Omental fat pad (tissue), 4 donors: ENCODE measurements around the gene JMJD1C. TPM values are rescaled to one million over a fixed set of nuclear protein-coding genes. Genes with fewer than 3 reads are reported as not detected.

Source experiments
- ATAC-seq: fragments of 150-250 bp; one replicate; pipeline ENCODE4 v1.9.1; 2016; ENCODE audit warnings: mild to moderate bottlenecking, moderate library complexity; ENCODE audit not compliant: low FRiP score
- DNase-seq: peaks from one replicate; pipeline ENCODE4 v3.0.0-alpha.2; 2019; ENCODE audit warnings: low spot score
- total RNA-seq, 4 donors: library from RNA; depleted of rRNA; stranded (reverse); fragments of >200 nt; gene quantifications; one replicate each; pipeline ENCODE4 v1.1.0, GENCODE V29; 2016
- TF ChIP-seq, protein P1 (sequence below), 3 donors: fragments of 450-650 bp; IDR thresholded peaks; one replicate each; pipeline ENCODE4 v1.5.1; 2016 to 2017; ENCODE audit warnings: antibody characterized with exemption in 3 of 3, mild to moderate bottlenecking in 3 of 3, moderate library complexity in 2 of 3

Gene JMJD1C
- total RNA-seq, 4 donors from 2014 or later = 99.8 to 179 (median 149) TPM

DNA sequence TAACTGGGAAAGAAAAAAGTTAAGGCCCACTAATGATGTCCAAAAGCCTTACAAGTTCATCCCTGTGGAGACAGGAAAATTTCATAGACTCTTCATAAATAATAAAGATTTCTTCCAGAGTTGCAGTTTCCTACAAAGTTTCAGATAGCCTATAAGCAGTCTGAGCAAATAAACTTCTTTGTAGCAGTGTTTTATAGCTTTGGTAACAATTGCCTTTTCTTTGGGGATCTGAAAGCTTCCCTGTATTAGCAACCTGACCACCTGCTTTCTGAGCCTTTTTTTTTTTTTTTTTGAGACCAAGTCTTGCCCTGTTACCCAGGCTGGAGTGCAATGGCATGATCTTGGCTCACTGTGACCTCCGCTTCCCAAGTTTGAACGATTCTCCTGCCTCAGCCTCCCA lies 182.7 kb downstream of the JMJD1C start:
- TF ChIP-seq, protein P1, sequence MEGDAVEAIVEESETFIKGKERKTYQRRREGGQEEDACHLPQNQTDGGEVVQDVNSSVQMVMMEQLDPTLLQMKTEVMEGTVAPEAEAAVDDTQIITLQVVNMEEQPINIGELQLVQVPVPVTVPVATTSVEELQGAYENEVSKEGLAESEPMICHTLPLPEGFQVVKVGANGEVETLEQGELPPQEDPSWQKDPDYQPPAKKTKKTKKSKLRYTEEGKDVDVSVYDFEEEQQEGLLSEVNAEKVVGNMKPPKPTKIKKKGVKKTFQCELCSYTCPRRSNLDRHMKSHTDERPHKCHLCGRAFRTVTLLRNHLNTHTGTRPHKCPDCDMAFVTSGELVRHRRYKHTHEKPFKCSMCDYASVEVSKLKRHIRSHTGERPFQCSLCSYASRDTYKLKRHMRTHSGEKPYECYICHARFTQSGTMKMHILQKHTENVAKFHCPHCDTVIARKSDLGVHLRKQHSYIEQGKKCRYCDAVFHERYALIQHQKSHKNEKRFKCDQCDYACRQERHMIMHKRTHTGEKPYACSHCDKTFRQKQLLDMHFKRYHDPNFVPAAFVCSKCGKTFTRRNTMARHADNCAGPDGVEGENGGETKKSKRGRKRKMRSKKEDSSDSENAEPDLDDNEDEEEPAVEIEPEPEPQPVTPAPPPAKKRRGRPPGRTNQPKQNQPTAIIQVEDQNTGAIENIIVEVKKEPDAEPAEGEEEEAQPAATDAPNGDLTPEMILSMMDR (IDR thresholded peaks at IDR 0.05) = no peak
- ATAC-seq (no peak), DNase-seq (no peak)

DNA sequence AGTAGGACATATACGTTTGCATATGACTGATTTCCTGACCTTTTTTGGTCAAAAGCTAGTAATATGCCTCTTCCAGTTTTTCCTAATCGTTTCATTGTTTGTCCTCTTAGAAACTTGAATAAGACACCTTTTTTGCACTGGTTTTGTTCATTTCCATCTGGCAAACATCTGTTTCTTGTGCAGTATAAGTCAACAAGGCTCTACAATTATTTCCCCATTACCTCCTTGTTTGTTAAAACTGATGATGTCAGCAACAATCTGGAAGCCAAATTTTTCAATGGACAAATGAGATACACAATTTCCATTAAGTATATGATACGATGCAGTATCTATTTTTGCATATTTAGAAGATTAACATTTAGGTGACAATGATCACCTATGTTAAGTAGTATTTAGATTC lies 183.8 kb downstream of the JMJD1C start:
- ATAC-seq (no peak), DNase-seq (no peak)
- TF ChIP-seq, protein P1 (IDR thresholded peaks at IDR 0.05) = no peak

DNA sequence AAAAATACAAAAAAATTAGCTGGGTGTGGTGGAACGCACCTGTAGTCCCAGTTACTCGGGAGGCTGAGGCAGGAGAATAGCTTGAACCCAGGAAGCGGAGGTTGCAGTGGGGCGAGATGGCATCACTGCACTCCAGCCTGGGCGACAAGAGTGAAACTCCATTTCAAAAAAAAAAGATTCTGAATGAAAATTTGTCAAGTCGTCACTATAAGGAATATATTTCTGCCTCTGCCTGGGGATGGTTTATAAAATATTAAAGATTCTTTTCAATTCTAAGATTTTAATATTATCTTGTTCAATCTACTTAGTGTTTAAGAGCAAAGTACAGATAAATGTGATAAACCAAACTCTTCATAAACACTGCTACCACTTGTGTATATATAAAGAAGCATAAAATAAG lies 185.4 kb downstream of the JMJD1C start:
- no peak for ATAC-seq
- TF ChIP-seq, protein P1 (IDR thresholded peaks at IDR 0.05) = no peak
- no peak for DNase-seq

GRCh38 chr10:63275094-63275493 lies 190.7 kb downstream of the JMJD1C start:
- ATAC-seq (no peak), DNase-seq (no peak)
- TF ChIP-seq, protein P1 (IDR thresholded peaks at IDR 0.05) = no peak

DNA sequence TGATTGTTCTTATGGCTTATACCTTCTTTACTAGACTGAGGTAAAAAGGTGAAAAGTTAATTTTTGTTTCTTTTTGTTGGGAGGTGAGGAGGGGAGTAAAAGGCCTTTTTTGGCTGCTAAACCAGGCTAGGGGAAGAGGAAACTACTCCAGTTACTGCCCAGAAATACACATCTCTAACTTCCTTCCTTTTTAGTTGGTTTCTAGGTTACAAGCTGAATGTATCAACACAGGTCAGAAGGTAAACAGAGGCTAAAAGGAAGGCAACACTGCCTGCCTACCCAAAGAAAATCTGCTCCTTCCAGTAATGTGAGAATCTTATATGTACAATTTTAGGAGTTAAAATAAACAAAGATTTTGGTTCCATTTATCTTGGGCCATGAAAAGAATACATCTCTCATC lies 192.2 kb downstream of the JMJD1C start:
- DNase-seq = no peak
- no peak for ATAC-seq
- TF ChIP-seq, protein P1 (IDR thresholded peaks at IDR 0.05) = no peak

DNA sequence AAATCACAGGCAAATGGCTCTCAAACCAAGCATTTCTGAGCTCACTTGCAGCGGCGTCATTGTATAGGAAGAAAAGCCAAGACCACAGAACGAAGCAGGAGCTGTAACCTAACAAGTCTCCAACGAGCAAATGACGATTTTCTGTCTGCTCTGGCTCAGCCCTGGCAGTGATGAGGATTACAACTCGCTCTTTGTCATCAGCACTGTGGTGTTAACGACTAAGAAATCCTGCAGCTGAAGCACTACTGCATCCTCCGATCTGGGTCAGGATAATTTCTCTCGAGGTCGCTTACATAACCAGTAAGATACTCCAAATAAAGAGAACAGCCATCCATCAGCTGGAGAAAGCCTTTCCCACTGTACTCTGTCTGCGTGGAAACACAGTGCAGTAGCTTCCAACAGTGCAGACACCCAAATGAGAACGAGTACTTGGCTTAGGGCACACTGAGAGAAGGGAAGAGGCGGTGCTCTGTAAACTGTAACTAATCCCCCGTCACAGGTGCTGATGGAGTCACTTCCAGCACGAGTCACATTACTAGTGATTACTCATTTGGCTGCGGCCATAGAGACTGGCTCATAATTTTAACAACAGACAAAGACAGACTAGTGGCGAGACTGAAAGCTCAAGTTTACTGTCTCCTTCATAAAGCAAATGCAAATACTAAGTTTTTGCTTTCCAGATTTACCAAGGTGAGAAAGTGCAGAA lies 196.8 kb downstream of the JMJD1C start:
- ATAC-seq (peak; percentile 96), DNase-seq (peak; percentile 60)
- TF ChIP-seq, protein P1 (IDR thresholded peaks at IDR 0.05) = no peak

DNA sequence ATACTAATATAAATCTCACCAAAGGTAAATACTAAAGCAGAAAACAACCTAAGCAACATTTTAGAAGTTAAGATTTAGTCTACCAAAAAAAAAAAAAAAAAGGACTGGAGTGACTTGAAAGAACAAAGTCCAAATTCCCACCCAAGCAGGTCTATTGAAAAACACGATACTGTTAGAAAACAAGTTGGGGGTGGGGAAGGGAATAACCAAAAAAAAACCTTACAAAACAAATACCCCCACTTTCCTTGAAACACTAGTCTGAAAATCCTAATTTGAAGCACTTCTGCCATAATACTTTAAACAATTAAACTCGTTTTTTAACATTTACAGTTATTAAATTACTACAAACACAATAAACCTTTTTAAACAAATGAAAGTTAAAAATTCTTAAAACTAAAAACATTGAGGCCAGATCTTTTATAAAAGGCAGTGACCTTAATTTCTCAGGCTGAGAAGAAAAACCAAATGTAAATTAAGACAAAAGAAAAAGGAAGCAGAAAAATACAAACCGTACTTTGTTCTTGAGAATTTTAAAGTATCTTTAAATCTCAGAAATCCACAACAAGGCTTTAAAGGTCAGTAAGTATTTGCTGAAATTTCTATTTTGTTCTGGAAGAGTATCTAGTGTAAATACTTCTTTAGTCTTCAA lies 197.5 kb downstream of the JMJD1C start:
- ATAC-seq = no peak
- no peak for DNase-seq
- TF ChIP-seq, protein P1 (IDR thresholded peaks at IDR 0.05) = no peak
